ENCODE data around the gene TRAPPC4.

- TF ChIP-seq, protein P1, sequence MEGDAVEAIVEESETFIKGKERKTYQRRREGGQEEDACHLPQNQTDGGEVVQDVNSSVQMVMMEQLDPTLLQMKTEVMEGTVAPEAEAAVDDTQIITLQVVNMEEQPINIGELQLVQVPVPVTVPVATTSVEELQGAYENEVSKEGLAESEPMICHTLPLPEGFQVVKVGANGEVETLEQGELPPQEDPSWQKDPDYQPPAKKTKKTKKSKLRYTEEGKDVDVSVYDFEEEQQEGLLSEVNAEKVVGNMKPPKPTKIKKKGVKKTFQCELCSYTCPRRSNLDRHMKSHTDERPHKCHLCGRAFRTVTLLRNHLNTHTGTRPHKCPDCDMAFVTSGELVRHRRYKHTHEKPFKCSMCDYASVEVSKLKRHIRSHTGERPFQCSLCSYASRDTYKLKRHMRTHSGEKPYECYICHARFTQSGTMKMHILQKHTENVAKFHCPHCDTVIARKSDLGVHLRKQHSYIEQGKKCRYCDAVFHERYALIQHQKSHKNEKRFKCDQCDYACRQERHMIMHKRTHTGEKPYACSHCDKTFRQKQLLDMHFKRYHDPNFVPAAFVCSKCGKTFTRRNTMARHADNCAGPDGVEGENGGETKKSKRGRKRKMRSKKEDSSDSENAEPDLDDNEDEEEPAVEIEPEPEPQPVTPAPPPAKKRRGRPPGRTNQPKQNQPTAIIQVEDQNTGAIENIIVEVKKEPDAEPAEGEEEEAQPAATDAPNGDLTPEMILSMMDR (IDR thresholded peaks at IDR 0.05) = no peak
- TF ChIP-seq EZH2 (IDR thresholded peaks at IDR 0.05; ENCODE audit: borderline replicate concordance, insufficient read depth, low read depth, low read length, poor library complexity, severe bottlenecking) = no peak
Observed at GRCh38 chr11:119026970-119027369, 8.4 kb downstream of the TRAPPC4 start.

All from B cell (primary cell).